Psoas muscle (tissue), 8 donors: ENCODE measurements around the gene INTS1. TPM values are rescaled to one million over a fixed set of nuclear protein-coding genes. Genes with fewer than 3 reads are reported as not detected.

Experiments
- ATAC-seq, 4 donors: fragments of 200-7000 bp; cut with Tn5 transposase; one replicate each; pipeline ENCODE4 v1.9.1; 2020; ENCODE audit warnings: moderate library complexity in 3 of 4, mild to moderate bottlenecking in 2 of 4
- DNase-seq, 2 donors: peaks; one replicate each; pipeline ENCODE4 v3.0.0-alpha.2; 2020
- H3K27ac ChIP-seq: fragments of 200-600 bp; one replicate; pipeline ENCODE4 v1.8.0; 2022
- H3K27me3 ChIP-seq, 3 donors: fragments of 200-600 bp in 1 of 3; one replicate each; pipeline versions ENCODE4 v1.6.1 to v1.8.0; 2013 to 2022; ENCODE audit warnings: low read length in 2 of 3, mild to moderate bottlenecking in 2 of 3, moderate library complexity in 1 of 3; ENCODE audit not compliant: insufficient read depth in 3 of 3
- H3K36me3 ChIP-seq, 2 donors: fragments of 200-600 bp in 1 of 2; one replicate each; pipeline versions ENCODE4 v1.6.1 to v1.8.0; 2013 to 2022; ENCODE audit warnings: low read depth in 1 of 2, mild to moderate bottlenecking in 1 of 2, moderate library complexity in 1 of 2; ENCODE audit not compliant: insufficient read depth in 1 of 2
- H3K4me1 ChIP-seq: fragments of 200-600 bp; one replicate; pipeline ENCODE4 v1.8.0; 2022
- H3K4me3 ChIP-seq: fragments of 200-600 bp; one replicate; pipeline ENCODE4 v1.8.0; 2022; ENCODE audit warnings: mild to moderate bottlenecking
- H3K9me3 ChIP-seq: fragments of 200-600 bp; one replicate; pipeline ENCODE4 v1.8.0; 2022
- WGBS, 3 donors: extraction: QIAGEN DNeasy Blood & Tissue Kit; methylation state at CpG; one replicate each; pipeline versions ENCODE4 v1.1.6 to v1.1.7; 2013; 5-methylcytosine and 5-hydroxymethylcytosine counted together
- intact Hi-C, 2 donors: fragments of 100-400 bp; cut with DNase I; formaldehyde crosslinking; loops; one replicate each; pipeline versions ENCODE4 v1.11.0 to v1.14.2; 2022
- polyA plus RNA-seq, 3 donors: library from polyadenylated mRNA; stranded (reverse); fragments of 200-250 nt; gene quantifications; one replicate each; pipeline ENCODE4 v1.2.3, GENCODE V29; 2013
- total RNA-seq, 4 donors: library from RNA; stranded (reverse); fragmentation: NEBNext Ultra II Directional in 2 of 4; extraction: Animal tissue kit (Norgen Biotek cat#: 25700) in 2 of 4; gene quantifications; one replicate each; pipeline versions ENCODE4 v1.2.1 to v1.2.4, GENCODE V29; 2021 to 2023
- TF ChIP-seq, protein P1 (sequence below): fragments of 200-600 bp; IDR thresholded peaks from one replicate; pipeline ENCODE4 v1.8.0; 2022; ENCODE audit warnings: antibody characterized with exemption
- donor health status: healthy with polysubstance abuse.
- donor health status: DM: no; HTN: no; CAD: no; lungs with moderate emphysema.
- donor health status: Bipolar disorder and iron deficiency.
- donor health status: healthy.
- donor health status: DM: yes; HTN: yes; CAD: no.
- donor health status: DM: no; HTN: no; CAD: no.
- donor health status: DM: no; HTN: no; CAD: no.
- donor health status: DM: yes; HTN: yes; CAD: no.

The INTS1 gene
- total and polyA plus RNA-seq, 7 donors = 38.8 to 77.6 (median 64.0) TPM

DNA sequence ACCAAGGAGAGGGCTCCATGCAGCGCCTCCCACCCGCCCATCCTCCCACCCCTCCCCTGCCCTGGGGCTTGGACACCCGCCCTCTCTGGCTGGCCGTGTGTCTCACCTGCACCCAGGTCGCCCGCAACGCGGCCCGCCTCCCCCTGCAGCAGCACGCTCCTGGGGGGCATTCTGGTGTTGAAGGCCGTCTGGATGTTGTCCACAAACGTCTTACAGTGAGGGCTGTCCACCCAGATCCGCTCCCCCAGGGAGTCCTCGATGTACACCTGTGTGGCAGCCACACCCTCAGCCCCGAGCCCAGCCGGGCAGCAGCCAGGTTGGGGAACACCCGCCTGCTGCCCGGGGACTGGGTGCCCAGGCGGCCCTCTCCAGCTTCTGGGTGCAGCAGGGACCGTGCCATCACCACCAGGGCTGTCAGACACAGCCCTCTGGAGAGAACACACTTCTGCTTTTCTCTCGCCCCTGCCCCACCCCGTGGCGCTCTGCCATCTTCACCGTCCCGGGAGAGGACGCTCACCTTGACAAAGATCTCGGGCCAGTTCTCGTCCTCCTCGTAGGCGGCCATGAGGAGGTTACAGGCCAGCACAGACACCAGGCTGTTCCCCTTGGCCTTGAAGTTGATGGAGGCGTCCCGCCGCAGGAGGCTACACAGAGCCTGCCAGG, 4.7 kb downstream of the INTS1 start:
- peaks cover 3 to 83% of the 10 kb centered on the region in 2 donors for H3K36me3 ChIP-seq
- H3K27ac ChIP-seq = no peak overlapping the region
- WGBS, 3 donors = 88 to 91% (median 90%) methylated on average over 33 of the region's 33 CpGs
- no peaks in the 10 kb centered on the region for H3K27me3 ChIP-seq
- ATAC-seq = no peak
- peaks cover 16% of the 10 kb centered on the region for H3K4me1 ChIP-seq
- H3K4me3 ChIP-seq = no peak overlapping the region
- TF ChIP-seq, protein P1, sequence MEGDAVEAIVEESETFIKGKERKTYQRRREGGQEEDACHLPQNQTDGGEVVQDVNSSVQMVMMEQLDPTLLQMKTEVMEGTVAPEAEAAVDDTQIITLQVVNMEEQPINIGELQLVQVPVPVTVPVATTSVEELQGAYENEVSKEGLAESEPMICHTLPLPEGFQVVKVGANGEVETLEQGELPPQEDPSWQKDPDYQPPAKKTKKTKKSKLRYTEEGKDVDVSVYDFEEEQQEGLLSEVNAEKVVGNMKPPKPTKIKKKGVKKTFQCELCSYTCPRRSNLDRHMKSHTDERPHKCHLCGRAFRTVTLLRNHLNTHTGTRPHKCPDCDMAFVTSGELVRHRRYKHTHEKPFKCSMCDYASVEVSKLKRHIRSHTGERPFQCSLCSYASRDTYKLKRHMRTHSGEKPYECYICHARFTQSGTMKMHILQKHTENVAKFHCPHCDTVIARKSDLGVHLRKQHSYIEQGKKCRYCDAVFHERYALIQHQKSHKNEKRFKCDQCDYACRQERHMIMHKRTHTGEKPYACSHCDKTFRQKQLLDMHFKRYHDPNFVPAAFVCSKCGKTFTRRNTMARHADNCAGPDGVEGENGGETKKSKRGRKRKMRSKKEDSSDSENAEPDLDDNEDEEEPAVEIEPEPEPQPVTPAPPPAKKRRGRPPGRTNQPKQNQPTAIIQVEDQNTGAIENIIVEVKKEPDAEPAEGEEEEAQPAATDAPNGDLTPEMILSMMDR = no peak
- no peak for DNase-seq
- H3K9me3 ChIP-seq = no peaks in the 10 kb centered on the region
- intact Hi-C loops = loop anchor here in 1 of 2 donors (5.0 kb wide), 1 partner anchor 37 kb away; no protein-coding TSS in a partner anchor

DNA sequence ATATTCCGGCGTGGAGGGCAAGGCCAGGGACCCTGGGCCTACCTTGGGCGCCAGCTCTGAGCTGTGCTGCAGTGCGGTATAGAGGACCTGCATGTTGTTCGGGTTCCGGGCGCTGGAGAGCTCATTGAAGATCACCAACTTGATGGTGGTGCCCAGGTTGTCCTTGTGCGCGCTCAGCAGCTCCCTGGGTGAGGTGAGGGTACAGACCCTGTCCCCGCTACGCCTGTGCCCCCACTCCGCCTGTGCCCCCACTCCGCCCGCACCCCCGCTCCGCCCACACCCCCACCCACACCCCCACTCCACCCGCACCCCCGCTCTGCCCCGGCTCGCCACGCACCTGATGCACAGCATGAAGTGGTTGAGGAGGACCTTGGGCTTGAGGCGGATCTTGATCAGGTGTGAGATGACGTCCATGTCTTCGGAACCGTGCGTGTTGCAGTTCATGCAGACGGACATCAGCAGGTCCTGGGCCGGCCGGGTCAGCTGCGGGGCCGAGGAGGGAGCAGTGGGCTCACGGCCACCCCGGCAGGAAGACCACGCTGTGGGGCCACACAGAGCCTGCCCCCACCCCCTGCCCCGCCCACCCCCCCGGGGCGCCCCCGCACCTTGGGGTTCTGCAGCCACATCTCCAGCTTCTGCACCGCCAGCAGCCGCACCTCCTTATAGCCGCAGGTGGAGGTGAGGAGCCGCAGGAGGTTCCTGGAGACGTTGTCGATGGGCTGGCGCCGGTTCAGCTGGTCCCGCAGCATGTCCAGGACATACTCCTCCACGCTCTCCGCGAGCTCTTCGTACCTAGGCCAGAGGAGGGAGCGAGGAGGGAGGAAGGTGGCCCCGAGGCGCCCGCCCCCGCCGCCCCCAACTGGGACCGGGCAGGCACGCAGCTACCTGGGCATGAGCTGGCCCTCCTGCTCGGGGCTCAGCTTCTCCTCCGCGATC, 5.6 kb downstream of the INTS1 start:
- Histone ChIP-seq H3K4me3 (no peak overlapping the region), H3K36me3 (peaks cover 3 to 90% of the 10 kb centered on the region in 2 donors), H3K9me3 (no peaks in the 10 kb centered on the region), H3K4me1 (peaks cover 16% of the 10 kb centered on the region), H3K27ac (no peak overlapping the region), H3K27me3 (no peaks in the 10 kb centered on the region)
- DNase-seq (no peak), ATAC-seq (no peak)
- TF ChIP-seq, protein P1 = no peak
- 93 to 95% (median 94%) methylated on average over 47 to 62 of the region's 62 CpGs for WGBS, 3 donors
- intact Hi-C loops = no loop called here

DNA sequence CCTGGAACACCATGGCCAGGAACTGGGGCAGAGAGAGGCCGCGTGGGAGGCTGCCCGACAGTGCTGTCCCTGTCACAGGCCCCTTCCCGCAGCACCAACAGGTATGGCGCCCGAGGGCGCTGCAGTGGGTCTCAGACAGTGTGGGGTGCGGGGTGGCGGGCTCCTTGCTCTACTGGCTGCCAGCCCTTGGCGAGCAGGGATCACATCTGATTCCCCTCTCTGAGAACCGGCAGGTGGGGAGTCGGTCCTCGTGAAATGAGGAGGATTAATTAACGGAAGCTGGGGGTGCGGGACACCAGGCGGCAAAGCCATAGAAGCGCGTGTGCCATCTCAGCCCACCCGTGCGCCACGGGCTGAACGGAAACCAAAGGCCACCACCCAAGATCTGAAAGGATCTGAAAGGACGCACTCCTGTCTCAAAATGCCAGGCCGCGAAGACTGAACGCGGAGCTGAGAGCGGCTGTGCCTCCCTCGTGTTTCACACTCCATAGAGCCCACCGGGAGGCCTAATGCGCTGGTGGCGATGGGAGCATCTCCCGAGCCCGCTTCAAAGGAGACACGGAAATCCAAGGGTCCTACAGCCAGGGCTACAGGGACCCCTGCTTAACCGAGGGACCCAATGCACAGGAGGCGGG, 6.8 kb downstream of the INTS1 start:
- H3K9me3 ChIP-seq = no peaks in the 10 kb centered on the region
- DNase-seq (no peak), ATAC-seq (no peak)
- no peaks in the 10 kb centered on the region for H3K27me3 ChIP-seq
- TF ChIP-seq, protein P1 = no peak
- H3K36me3 ChIP-seq = peaks cover 3 to 91% of the 10 kb centered on the region in 2 donors
- intact Hi-C loops = no loop called here
- H3K27ac ChIP-seq = no peak overlapping the region
- peaks cover 7% of the 10 kb centered on the region for H3K4me1 ChIP-seq
- whole genome bisulfite sequencing, 3 donors = 92 to 95% (median 93%) methylated on average over 37 of the region's 37 CpGs
- H3K4me3 ChIP-seq = no peak overlapping the region

DNA sequence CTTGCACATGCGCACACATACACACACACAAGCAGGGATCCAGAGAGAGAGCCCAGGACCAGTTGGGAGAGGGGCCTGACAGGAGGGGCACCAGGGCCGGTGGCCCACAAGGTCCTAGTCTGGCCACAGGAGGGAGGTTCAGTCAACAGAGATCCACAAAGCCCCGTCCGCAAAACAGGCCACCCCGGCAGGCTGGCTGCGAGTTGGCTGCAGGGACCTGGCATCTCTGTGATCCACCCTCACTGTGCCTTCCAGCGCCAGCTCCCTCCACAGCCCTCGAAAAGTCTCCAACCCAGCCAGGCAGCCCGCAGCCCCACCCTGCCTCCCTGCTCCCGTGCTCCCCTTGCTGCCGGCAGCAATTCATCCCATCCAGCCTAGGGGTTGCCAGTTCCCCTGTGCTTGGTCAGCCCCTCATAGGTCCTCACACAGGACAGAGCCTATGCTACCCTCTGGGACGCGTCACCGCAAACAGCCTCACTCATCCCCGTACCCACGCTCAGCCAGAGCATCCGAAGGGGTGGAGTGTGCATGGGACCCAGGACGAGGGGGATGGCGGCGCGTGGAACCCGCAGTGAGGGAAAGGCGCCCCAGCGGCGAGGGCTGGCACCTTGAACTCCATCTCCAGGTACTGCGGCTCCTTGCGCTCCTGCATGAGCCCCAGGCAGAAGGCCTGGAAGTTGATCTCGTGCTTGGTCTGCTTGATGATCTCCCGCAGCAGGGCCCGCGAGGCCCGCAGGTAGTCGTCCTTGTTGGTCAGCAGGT, 7.5 kb downstream of the INTS1 start:
- Histone ChIP-seq H3K36me3 (peaks cover 3 to 91% of the 10 kb centered on the region in 2 donors), H3K4me3 (no peak overlapping the region), H3K9me3 (no peaks in the 10 kb centered on the region), H3K27me3 (no peaks in the 10 kb centered on the region), H3K4me1 (peaks cover 3% of the 10 kb centered on the region), H3K27ac (no peak overlapping the region)
- TF ChIP-seq, protein P1 = no peak
- ATAC-seq = no peak
- 91 to 92% (median 92%) methylated on average over 33 of the region's 33 CpGs for WGBS, 3 donors
- intact Hi-C loops = no loop called here
- DNase-seq = no peak
